ENCODE measurements around the gene SLMAP. TPM values are rescaled to one million over a fixed set of nuclear protein-coding genes. Genes with fewer than 3 reads are reported as not detected.

SLMAP gene
- total RNA-seq, 1 experiment from 2014 or later = 79.5 TPM

DNA sequence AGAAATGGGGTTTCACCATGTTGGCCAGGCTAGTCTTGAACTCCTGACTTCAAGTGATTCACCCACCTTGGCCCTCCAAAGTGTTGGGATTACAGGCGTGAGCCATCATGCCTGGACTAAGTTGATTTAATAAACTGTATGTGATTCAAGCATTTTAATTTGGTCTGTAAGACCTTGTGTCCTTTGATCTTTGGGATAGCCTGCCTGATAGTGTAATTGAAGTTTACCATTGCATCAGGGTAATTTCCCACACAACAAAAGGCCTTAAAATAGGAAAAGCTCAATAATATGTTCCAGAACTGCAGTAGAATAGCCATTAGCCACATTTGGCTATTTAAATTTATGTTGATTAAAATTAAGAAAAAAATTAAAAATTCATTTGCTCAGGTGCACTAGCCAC, 38.0 kb upstream of the SLMAP start:
- ChIA-PET CTCF (no interaction called here), POLR2A (no interaction called here)
- Mint-ChIP-seq H3K9me3 (no peaks in the 10 kb centered on the region), H3K4me3 (no peak overlapping the region), H3K36me3 (no peaks in the 10 kb centered on the region), H3K27me3 (ENCODE audit: low read depth) (no peaks in the 10 kb centered on the region), H3K4me1 (no peaks in the 10 kb centered on the region), H3K27ac (no peak overlapping the region)
- ATAC-seq (no peak), DNase-seq (ENCODE audit: low spot score) (no peak)
- TF ChIP-seq GABPB1 (CRISPR knock-in tag; IDR thresholded peaks at IDR 0.05) (peak; percentile 69), RELA (CRISPR knock-in tag; IDR thresholded peaks at IDR 0.05; ENCODE audit: borderline replicate concordance) (no peak), TEAD4 (CRISPR knock-in tag; IDR thresholded peaks at IDR 0.05) (no peak)
- TF ChIP-seq, protein P1, sequence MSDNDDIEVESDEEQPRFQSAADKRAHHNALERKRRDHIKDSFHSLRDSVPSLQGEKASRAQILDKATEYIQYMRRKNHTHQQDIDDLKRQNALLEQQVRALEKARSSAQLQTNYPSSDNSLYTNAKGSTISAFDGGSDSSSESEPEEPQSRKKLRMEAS (CRISPR knock-in tag; IDR thresholded peaks at IDR 0.05) = no peak

GRCh38 chr3:57726397-57726796, 29.7 kb upstream of the SLMAP start:
- H3K27ac Mint-ChIP-seq = no peak overlapping the region
- ChIA-PET POLR2A (no interaction called here), CTCF (no interaction called here)
- no peaks in the 10 kb centered on the region for H3K27me3 Mint-ChIP-seq (ENCODE audit: low read depth)
- H3K4me1 Mint-ChIP-seq = no peaks in the 10 kb centered on the region
- ATAC-seq = no peak
- no peaks in the 10 kb centered on the region for H3K9me3 Mint-ChIP-seq
- H3K4me3 Mint-ChIP-seq = no peak overlapping the region
- no peak for TF ChIP-seq JAZF1 (CRISPR knock-in tag; IDR thresholded peaks at IDR 0.05)
- TF ChIP-seq SMAD3 (CRISPR knock-in tag; IDR thresholded peaks at IDR 0.05; ENCODE audit: borderline replicate concordance) = no peak
- TF ChIP-seq, protein P2, sequence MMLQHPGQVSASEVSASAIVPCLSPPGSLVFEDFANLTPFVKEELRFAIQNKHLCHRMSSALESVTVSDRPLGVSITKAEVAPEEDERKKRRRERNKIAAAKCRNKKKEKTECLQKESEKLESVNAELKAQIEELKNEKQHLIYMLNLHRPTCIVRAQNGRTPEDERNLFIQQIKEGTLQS (CRISPR knock-in tag; conservative IDR thresholded peaks at IDR 0.05) = no peak
- H3K36me3 Mint-ChIP-seq = no peaks in the 10 kb centered on the region
- DNase-seq (ENCODE audit: low spot score) = no peak

DNA sequence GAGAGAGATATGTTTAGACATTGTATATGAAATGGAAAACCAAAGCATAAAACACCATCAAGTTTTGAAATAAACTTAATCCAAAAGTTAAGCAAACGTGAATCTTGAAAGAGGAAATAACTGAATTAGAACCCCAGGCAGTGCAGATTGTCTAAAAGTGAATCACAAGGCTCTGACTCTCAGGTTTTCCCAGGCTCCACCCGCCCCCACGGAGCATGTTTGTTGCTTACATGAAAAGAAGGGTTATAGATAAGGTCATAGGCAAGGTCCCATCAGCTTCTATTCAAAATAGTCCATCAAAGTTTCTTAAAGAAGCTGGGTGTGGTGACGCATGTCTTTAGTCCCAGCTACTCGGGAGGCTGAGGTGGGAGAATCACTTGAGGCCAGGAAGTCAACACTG, 29.0 kb upstream of the SLMAP start:
- ATAC-seq (no peak), DNase-seq (ENCODE audit: low spot score) (no peak)
- CTCF ChIA-PET = no interaction called here
- Mint-ChIP-seq H3K4me1 (no peaks in the 10 kb centered on the region), H3K36me3 (no peaks in the 10 kb centered on the region), H3K4me3 (no peak overlapping the region), H3K27me3 (ENCODE audit: low read depth) (no peaks in the 10 kb centered on the region), H3K9me3 (no peaks in the 10 kb centered on the region), H3K27ac (no peak overlapping the region)
- TF ChIP-seq MXD4 (CRISPR knock-in tag; IDR thresholded peaks at IDR 0.05; ENCODE audit: borderline replicate concordance) (no peak), KAT7 (CRISPR knock-in tag; IDR thresholded peaks at IDR 0.05; ENCODE audit: borderline replicate concordance) (no peak)
- TF ChIP-seq, protein P2 (CRISPR knock-in tag; conservative IDR thresholded peaks at IDR 0.05) = no peak
- TF ChIP-seq, protein P3, sequence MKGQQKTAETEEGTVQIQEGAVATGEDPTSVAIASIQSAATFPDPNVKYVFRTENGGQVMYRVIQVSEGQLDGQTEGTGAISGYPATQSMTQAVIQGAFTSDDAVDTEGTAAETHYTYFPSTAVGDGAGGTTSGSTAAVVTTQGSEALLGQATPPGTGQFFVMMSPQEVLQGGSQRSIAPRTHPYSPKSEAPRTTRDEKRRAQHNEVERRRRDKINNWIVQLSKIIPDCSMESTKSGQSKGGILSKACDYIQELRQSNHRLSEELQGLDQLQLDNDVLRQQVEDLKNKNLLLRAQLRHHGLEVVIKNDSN (CRISPR knock-in tag; IDR thresholded peaks at IDR 0.05) = no peak
- TF ChIP-seq, protein P4, sequence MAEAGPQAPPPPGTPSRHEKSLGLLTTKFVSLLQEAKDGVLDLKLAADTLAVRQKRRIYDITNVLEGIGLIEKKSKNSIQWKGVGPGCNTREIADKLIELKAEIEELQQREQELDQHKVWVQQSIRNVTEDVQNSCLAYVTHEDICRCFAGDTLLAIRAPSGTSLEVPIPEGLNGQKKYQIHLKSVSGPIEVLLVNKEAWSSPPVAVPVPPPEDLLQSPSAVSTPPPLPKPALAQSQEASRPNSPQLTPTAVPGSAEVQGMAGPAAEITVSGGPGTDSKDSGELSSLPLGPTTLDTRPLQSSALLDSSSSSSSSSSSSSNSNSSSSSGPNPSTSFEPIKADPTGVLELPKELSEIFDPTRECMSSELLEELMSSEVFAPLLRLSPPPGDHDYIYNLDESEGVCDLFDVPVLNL (CRISPR knock-in tag; IDR thresholded peaks at IDR 0.05; ENCODE audit: borderline replicate concordance, low read depth) = no peak
- TF ChIP-seq, protein P5, sequence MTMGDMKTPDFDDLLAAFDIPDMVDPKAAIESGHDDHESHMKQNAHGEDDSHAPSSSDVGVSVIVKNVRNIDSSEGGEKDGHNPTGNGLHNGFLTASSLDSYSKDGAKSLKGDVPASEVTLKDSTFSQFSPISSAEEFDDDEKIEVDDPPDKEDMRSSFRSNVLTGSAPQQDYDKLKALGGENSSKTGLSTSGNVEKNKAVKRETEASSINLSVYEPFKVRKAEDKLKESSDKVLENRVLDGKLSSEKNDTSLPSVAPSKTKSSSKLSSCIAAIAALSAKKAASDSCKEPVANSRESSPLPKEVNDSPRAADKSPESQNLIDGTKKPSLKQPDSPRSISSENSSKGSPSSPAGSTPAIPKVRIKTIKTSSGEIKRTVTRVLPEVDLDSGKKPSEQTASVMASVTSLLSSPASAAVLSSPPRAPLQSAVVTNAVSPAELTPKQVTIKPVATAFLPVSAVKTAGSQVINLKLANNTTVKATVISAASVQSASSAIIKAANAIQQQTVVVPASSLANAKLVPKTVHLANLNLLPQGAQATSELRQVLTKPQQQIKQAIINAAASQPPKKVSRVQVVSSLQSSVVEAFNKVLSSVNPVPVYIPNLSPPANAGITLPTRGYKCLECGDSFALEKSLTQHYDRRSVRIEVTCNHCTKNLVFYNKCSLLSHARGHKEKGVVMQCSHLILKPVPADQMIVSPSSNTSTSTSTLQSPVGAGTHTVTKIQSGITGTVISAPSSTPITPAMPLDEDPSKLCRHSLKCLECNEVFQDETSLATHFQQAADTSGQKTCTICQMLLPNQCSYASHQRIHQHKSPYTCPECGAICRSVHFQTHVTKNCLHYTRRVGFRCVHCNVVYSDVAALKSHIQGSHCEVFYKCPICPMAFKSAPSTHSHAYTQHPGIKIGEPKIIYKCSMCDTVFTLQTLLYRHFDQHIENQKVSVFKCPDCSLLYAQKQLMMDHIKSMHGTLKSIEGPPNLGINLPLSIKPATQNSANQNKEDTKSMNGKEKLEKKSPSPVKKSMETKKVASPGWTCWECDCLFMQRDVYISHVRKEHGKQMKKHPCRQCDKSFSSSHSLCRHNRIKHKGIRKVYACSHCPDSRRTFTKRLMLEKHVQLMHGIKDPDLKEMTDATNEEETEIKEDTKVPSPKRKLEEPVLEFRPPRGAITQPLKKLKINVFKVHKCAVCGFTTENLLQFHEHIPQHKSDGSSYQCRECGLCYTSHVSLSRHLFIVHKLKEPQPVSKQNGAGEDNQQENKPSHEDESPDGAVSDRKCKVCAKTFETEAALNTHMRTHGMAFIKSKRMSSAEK (CRISPR knock-in tag; IDR thresholded peaks at IDR 0.05; ENCODE audit: borderline replicate concordance) = no peak
- POLR2A ChIA-PET = no interaction called here

Data from WTC11 (cell line).